ENCODE measurements around the gene UGT1A3.

The UGT1A3 gene

GRCh38 chr2:233792720-233793119 lies 63.9 kb downstream of the UGT1A3 start:
- Histone ChIP-seq H3K9ac (ENCODE audit: low read length) (no peak overlapping the region), H3K4me1 (ENCODE audit: low read length) (no peaks in the 10 kb centered on the region), H3K4me3 (ENCODE audit: low read length) (no peak overlapping the region), H2AFZ (ENCODE audit: low read length) (no peak overlapping the region), H4K20me1 (ENCODE audit: insufficient read depth, low read length) (no peaks in the 10 kb centered on the region), H3F3A (ENCODE audit: insufficient read depth, low read length) (no peaks in the 10 kb centered on the region), H3K27ac (ENCODE audit: low read length) (no peak overlapping the region), H3K9me2 (replicated peaks; ENCODE audit: insufficient read depth, low read length) (no peaks in the 10 kb centered on the region), H3K9me3 (replicated peaks; ENCODE audit: insufficient read depth, low read length) (no peaks in the 10 kb centered on the region), H3K79me2 (ENCODE audit: low read length) (no peaks in the 10 kb centered on the region), H3K36me3 (replicated peaks; ENCODE audit: insufficient read depth, low read length) (no peaks in the 10 kb centered on the region), H3K4me2 (ENCODE audit: low read depth, low read length) (no peak overlapping the region), H3K27me3 (replicated peaks; ENCODE audit: insufficient read depth, low read length) (no peaks in the 10 kb centered on the region)
- no peak for TF ChIP-seq EZH2 (optimal IDR thresholded peaks at IDR 0.05; ENCODE audit: low read depth, low read length)
- DNase-seq, result no peak

GRCh38 chr2:233793465-233794127 lies 64.8 kb downstream of the UGT1A3 start:
- Histone ChIP-seq H3K9ac (ENCODE audit: low read length) (no peak overlapping the region), H3K27ac (ENCODE audit: low read length) (no peak overlapping the region), H3K27me3 (replicated peaks; ENCODE audit: insufficient read depth, low read length) (no peaks in the 10 kb centered on the region), H3K79me2 (ENCODE audit: low read length) (no peaks in the 10 kb centered on the region), H3K4me2 (ENCODE audit: low read depth, low read length) (no peak overlapping the region), H3K4me1 (ENCODE audit: low read length) (no peaks in the 10 kb centered on the region), H3K36me3 (replicated peaks; ENCODE audit: insufficient read depth, low read length) (no peaks in the 10 kb centered on the region), H3K9me3 (replicated peaks; ENCODE audit: insufficient read depth, low read length) (no peaks in the 10 kb centered on the region), H4K20me1 (ENCODE audit: insufficient read depth, low read length) (no peaks in the 10 kb centered on the region), H3K9me2 (replicated peaks; ENCODE audit: insufficient read depth, low read length) (no peaks in the 10 kb centered on the region), H3K4me3 (ENCODE audit: low read length) (no peak overlapping the region), H3F3A (ENCODE audit: insufficient read depth, low read length) (no peaks in the 10 kb centered on the region), H2AFZ (ENCODE audit: low read length) (no peak overlapping the region)
- no peak for DNase-seq
- TF ChIP-seq EZH2phosphoT487 (IDR thresholded peaks at IDR 0.05; ENCODE audit: low read length) (no peak), EZH2 (optimal IDR thresholded peaks at IDR 0.05; ENCODE audit: low read depth, low read length) (no peak), CTCF (IDR thresholded peaks at IDR 0.05; ENCODE audit: low read length) (no peak)

- no peaks in the 10 kb centered on the region for H3K9me3 ChIP-seq (replicated peaks; ENCODE audit: insufficient read depth, low read length)
- H2AFZ ChIP-seq (ENCODE audit: low read length), result no peak overlapping the region
- H3K4me1 ChIP-seq (ENCODE audit: low read length), result no peaks in the 10 kb centered on the region
- H4K20me1 ChIP-seq (ENCODE audit: insufficient read depth, low read length), result no peaks in the 10 kb centered on the region
- no peaks in the 10 kb centered on the region for H3F3A ChIP-seq (ENCODE audit: insufficient read depth, low read length)
- no peak overlapping the region for H3K9ac ChIP-seq (ENCODE audit: low read length)
- TF ChIP-seq EZH2 (optimal IDR thresholded peaks at IDR 0.05; ENCODE audit: low read depth, low read length) (no peak), EZH2phosphoT487 (IDR thresholded peaks at IDR 0.05; ENCODE audit: low read length) (no peak), CTCF (IDR thresholded peaks at IDR 0.05; ENCODE audit: low read length) (no peak)
- no peak overlapping the region for H3K4me2 ChIP-seq (ENCODE audit: low read depth, low read length)
- no peaks in the 10 kb centered on the region for H3K27me3 ChIP-seq (replicated peaks; ENCODE audit: insufficient read depth, low read length)
- no peaks in the 10 kb centered on the region for H3K9me2 ChIP-seq (replicated peaks; ENCODE audit: insufficient read depth, low read length)
- H3K79me2 ChIP-seq (ENCODE audit: low read length), result no peaks in the 10 kb centered on the region
- no peak overlapping the region for H3K4me3 ChIP-seq (ENCODE audit: low read length)
- no peak for DNase-seq
- no peak overlapping the region for H3K27ac ChIP-seq (ENCODE audit: low read length)
- no peaks in the 10 kb centered on the region for H3K36me3 ChIP-seq (replicated peaks; ENCODE audit: insufficient read depth, low read length)
Measured at GRCh38 chr2:233794128-233794658, 65.4 kb downstream of the UGT1A3 start.

GRCh38 chr2:233795735-233796171 lies 66.9 kb downstream of the UGT1A3 start:
- H3K27ac ChIP-seq (ENCODE audit: low read length), result no peak overlapping the region
- no peak overlapping the region for H3K4me3 ChIP-seq (ENCODE audit: low read length)
- no peak overlapping the region for H2AFZ ChIP-seq (ENCODE audit: low read length)
- no peaks in the 10 kb centered on the region for H3F3A ChIP-seq (ENCODE audit: insufficient read depth, low read length)
- H3K9me3 ChIP-seq (replicated peaks; ENCODE audit: insufficient read depth, low read length), result no peaks in the 10 kb centered on the region
- H3K9me2 ChIP-seq (replicated peaks; ENCODE audit: insufficient read depth, low read length), result no peaks in the 10 kb centered on the region
- TF ChIP-seq CTCF (IDR thresholded peaks at IDR 0.05; ENCODE audit: low read length) (no peak), EZH2phosphoT487 (IDR thresholded peaks at IDR 0.05; ENCODE audit: low read length) (no peak), EZH2 (optimal IDR thresholded peaks at IDR 0.05; ENCODE audit: low read depth, low read length) (no peak)
- DNase-seq, result no peak
- no peak overlapping the region for H3K4me2 ChIP-seq (ENCODE audit: low read depth, low read length)
- no peaks in the 10 kb centered on the region for H3K27me3 ChIP-seq (replicated peaks; ENCODE audit: insufficient read depth, low read length)
- H3K36me3 ChIP-seq (replicated peaks; ENCODE audit: insufficient read depth, low read length), result no peaks in the 10 kb centered on the region
- H3K4me1 ChIP-seq (ENCODE audit: low read length), result peaks cover under 1% of the 10 kb centered on the region
- no peaks in the 10 kb centered on the region for H3K79me2 ChIP-seq (ENCODE audit: low read length)
- H4K20me1 ChIP-seq (ENCODE audit: insufficient read depth, low read length), result no peaks in the 10 kb centered on the region
- H3K9ac ChIP-seq (ENCODE audit: low read length), result no peak overlapping the region

Measured in MM.1S (cell line).